ENCODE results near the gene BNC2. TPM values are rescaled to one million over a fixed set of nuclear protein-coding genes. Genes with fewer than 3 reads are reported as not detected.
A peak's percentile ranks its signal among the peaks of the same experiment; 100 is the strongest.

The BNC2 gene
- total RNA-seq, 1 donor from 2014 or later = 25.8 TPM

GRCh38 chr9:16676519-16676918, 194.0 kb downstream of the BNC2 start:
- no peak for DNase-seq

DNA sequence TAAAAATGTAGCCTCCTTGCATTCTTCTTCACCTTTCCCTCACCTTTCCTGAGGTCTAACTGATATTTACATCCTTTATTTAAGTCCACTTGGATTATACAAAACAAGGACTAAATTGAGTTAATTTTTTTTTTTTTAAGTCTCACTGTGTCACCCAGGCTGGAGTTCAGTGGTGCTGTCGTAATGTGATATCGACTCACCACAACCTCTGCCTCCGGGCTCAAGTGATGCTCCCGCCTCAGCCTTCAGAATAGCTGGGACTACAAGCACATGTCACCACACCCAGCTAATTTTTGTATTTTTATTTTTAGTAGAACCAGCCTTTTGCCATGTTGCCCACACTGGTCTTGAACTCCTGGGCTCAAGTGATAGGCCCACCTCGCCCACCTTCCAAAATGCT, 195.3 kb downstream of the BNC2 start:
- no peak for DNase-seq

GRCh38 chr9:16673171-16673570, 197.3 kb downstream of the BNC2 start:
- DNase-seq = no peak

DNA sequence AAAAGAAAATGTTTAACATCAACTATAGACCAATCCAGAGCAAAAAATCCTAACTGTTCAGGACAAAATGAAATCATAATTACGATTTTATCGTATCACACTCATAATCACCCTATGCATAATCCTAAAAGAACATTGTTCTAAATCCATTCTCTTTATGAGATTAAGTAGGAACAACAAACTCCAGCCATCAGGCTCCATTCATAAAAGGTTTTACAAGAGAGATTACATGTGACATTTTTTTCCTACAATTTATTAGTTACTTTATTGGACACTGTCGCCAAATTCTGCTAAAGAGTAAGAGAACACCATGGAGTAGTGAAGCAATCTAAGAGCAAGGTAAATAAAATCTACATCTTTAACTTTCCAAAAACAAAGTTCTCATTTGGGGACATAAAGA, 198.0 kb downstream of the BNC2 start:
- DNase-seq = no peak

GRCh38 chr9:16671591-16672137, 198.8 kb downstream of the BNC2 start:
- DNase-seq = no peak

DNA sequence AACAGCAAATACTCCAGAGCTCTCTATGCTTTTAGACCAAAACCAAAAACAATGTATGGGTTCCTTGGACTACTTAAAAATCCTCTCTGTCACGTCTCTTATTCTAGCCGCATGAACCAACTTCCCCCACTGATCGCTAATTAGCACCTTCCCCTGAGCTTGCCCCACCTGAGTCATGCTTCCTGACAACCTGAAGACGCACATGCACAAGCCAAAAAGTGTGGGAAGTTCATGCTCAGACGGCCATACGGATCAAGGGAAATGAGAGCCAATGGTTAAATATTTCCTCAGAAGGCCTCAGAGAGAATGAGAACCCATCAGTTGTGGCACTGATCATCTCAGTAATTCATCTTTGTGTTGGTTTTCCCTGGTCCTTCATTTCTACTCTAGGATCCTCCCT, 199.7 kb downstream of the BNC2 start:
- DNase-seq = no peak

DNA sequence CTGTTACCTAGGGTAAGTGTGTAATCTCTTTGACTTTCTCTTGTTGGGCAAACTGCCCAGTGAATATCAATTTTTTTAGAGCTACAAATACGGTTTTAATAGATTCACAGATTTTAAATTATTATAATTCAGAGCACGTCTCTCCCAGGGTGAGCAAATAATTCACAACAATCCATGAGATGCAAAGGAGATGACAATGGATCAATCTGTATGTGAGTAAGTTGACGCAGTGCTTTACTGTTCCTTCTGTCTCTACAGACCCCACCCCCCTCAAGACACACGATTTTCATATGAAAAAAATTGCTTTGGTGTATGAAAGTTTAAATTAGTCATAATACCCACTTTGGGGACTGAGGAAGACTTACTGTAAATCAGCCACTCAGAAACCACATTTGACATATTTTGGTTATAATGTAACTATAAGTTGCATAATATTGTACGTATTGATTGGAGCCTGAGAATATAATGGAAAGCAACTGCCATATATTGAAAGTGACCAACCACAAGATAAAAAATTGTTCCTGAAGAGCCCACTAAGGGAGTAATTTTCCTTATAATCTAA, 201.7 kb downstream of the BNC2 start:
- DNase-seq = no peak

GRCh38 chr9:16664211-16664610, 206.3 kb downstream of the BNC2 start:
- no peak for DNase-seq

- no peak for DNase-seq
Measured at GRCh38 chr9:16661816-16662215, 208.7 kb downstream of the BNC2 start.

DNA sequence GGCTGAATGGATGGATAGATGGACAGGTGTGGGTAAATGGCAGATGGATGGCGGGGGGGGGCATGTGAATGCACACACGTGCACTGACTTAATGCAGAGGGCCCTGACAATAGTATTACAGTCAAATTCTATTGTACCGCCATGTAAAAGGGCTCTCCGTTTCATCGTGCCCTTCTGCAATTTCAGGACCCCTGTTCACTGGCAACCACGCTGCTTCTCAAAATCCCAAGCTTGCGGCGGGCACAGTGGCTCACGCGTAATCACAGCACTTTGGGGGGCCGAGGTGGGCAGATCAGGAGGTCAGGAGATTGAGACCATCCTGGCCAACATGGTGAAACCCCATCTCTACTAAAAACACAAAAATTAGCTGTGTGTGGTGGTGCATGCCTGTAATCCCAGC, 211.4 kb downstream of the BNC2 start:
- DNase-seq = no peak

DNA sequence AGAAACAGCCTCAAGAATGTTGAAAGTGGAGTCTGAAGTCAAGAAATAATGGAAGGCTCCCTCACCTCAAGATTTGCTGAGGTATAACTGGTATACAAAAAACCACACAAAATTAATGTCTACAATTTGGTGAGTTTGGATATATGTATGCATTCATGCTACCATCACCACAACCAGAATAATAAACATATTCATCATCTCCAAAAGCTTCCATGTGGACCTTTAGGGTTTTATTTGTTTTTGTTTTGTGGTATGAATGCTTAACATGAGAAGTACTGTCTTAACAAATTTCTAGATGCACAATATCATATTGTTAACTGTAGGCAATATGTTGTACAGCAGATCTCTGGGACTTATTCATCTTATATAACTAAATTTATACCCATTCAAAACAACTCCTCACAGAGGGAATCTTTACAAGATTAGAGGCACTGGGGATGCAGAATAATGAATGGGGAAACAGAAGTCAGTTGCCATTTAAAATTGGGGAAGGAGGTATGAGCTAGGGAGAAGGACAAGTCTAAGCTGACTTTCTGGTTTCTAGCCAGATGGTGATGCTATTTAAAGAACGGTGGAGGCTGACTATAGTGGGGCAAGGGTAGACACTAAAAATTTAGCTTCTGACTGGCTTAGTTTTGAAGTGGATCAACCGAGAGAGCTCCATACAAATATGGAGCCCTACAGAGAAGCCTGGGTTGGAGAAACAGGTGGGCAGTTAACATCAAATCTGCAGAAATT, 213.9 kb downstream of the BNC2 start:
- no peak for DNase-seq

DNA sequence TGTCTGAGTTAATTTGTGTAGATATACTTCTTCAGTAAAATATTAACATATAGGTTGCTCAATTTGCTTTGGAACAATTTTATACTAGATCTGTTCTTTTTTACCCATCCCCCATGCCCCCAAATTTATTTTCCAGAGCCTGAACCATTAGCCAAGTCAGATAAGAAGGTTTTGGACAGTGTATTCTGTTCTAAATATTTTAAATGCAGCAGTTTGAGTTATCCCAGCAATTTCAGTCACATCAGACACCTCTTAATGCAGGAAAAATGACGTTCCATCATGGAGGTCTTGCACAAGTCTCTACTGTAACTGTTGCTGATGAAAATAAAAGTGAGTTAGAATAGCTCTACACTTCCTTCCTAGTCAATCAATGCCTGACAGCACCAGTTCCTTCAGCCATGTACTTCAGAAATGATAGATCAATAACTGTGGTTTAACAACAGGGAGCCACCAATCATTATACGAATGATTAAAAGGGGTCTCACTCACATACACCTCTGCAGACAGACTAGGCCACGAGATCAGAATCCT, 215.8 kb downstream of the BNC2 start:
- no peak for DNase-seq

GRCh38 chr9:16653491-16654399, 216.7 kb downstream of the BNC2 start:
- peak; percentile 50 for DNase-seq

DNA sequence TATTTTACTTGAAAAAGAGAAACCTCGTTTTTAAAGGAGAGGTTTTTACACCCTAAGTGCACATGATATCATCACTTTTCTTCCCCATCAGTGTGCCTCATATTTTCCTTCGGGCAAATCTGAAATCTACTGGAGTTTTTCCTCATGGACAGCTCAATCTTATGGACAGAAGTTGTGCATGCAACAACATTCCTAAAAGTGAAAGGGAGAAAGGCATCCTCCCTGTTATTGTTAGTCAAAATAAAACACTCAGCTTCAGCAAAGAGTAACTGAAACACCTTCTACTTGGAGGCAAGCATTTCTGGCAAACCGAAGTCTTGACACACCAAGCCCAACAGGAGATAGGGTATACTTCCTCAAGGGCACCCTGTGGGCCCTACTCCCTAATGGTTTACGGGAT, 217.9 kb downstream of the BNC2 start:
- peak; percentile 33 for DNase-seq

GRCh38 chr9:16651446-16651964, 219.0 kb downstream of the BNC2 start:
- DNase-seq = no peak

GRCh38 chr9:16645970-16646369, 224.5 kb downstream of the BNC2 start:
- DNase-seq = no peak

DNA sequence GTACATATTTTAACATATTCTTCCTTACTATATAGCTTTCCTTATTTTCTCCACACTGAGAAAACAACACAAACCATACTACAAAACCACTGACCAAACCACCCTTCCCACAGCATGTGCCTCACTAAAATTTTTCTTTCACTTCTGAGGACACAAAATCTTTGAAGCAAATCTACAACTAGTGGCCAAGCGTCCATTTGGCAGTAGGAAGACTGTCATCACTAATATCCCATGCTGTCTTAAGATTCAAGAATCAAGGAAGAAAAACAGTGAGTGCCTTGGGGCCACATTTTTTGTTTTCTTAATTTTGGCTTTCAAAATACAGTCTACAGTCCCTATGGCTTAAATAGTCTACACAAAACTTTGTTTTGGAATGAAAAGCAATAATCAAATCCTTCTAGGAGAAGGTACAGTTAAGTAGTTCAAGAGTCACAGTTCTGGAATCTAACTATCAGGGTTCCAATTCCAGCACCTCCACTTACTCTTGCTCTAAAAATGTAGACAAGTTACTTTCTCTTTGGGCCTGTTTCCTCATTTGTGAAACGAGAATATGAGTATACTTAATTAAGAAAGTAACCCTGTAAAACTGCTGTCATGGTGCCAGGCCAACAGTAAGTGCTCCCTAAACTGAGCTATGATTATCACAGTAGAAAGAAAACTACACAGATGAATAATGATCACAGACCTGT, 227.9 kb downstream of the BNC2 start:
- no peak for DNase-seq

- no peak for DNase-seq
Measured at GRCh38 chr9:16640649-16641048, 229.8 kb downstream of the BNC2 start.

GRCh38 chr9:16639644-16640043, 230.8 kb downstream of the BNC2 start:
- DNase-seq = no peak

DNA sequence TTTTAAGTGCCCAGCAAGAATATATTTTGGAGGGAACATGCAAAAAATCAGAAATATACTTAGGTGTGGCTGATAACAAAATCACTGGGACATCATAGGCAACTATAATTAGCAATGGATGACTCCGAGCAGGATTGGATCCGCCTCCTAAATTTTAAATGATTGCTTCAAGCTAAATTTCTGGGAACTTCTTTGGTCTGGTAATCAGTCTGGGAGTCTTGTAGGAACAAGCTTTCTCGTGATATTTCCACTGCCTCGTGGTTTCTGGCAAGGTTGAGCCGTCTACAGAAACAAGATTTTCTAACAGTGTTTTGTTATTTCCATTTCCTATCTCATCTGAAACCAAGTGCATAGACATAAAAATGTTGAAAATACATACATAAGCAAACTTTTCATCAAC, 232.6 kb downstream of the BNC2 start:
- DNase-seq = no peak

GRCh38 chr9:16637218-16637617, 233.3 kb downstream of the BNC2 start:
- DNase-seq = no peak

DNA sequence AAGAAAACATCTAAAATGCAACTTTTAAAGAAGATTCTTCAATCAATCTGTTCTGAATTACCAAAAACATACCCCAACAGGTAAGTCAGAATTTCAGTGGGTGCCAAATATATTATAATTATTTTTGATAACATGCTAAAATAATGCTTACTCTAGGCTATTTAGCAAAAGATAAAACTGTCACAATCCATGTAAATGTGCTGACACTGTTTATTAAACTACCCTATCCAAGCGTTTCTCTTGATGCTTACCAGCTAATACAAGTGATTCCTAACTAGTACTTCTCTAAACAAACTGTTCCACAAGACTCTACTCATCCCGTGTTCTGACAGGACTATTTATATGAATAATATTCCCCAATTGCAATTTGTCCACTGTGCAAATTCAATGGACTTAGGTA, 236.7 kb downstream of the BNC2 start:
- DNase-seq = no peak
